Stimulated activated CD4-positive, alpha-beta T cell treated with anti-CD3 and anti-CD28 coated beads, Interleukin-1b, Interleukin-23, amount 100 ng/mL, for 1 hour (primary cell): ENCODE results near the gene GRAMD1B.

Experiments used
- DNase-seq, 2 donors: peaks; one replicate each; pipeline ENCODE4 v3.0.0-alpha.2; 2020; ENCODE audit warnings: low read depth in 2 of 2

The GRAMD1B gene

GRCh38 chr11:123475469-123475868 lies 45.4 kb downstream of the GRAMD1B start:
- DNase-seq, result no peak

- no peak for DNase-seq
These were observed 47.3 kb downstream of the GRAMD1B start for GRCh38 chr11:123477205-123477907.

GRCh38 chr11:123478352-123478987 lies 48.4 kb downstream of the GRAMD1B start:
- no peak for DNase-seq

- no peak for DNase-seq
These were observed 49.2 kb downstream of the GRAMD1B start for GRCh38 chr11:123479048-123479837.

GRCh38 chr11:123480290-123480815 lies 50.3 kb downstream of the GRAMD1B start:
- DNase-seq, result no peak

- DNase-seq, result no peak
These were observed 50.8 kb downstream of the GRAMD1B start for GRCh38 chr11:123480882-123481281.

GRCh38 chr11:123481640-123482039 lies 51.6 kb downstream of the GRAMD1B start:
- no peak for DNase-seq

GRCh38 chr11:123482218-123482617 lies 52.1 kb downstream of the GRAMD1B start:
- no peak for DNase-seq

GRCh38 chr11:123483058-123483457 lies 53.0 kb downstream of the GRAMD1B start:
- no peak for DNase-seq

GRCh38 chr11:123483466-123483865 lies 53.4 kb downstream of the GRAMD1B start:
- DNase-seq, result no peak

- no peak for DNase-seq
These were observed 54.4 kb downstream of the GRAMD1B start for GRCh38 chr11:123484448-123484847.

- no peak for DNase-seq
These were observed 57.2 kb downstream of the GRAMD1B start for GRCh38 chr11:123487157-123487744.

- DNase-seq, result no peak
These were observed 60.5 kb downstream of the GRAMD1B start for GRCh38 chr11:123490527-123490926.

GRCh38 chr11:123491241-123491640 lies 61.2 kb downstream of the GRAMD1B start:
- no peak for DNase-seq

GRCh38 chr11:123493349-123494063 lies 63.4 kb downstream of the GRAMD1B start:
- no peak for DNase-seq

GRCh38 chr11:123494195-123495050 lies 64.4 kb downstream of the GRAMD1B start:
- DNase-seq, result no peak

- no peak for DNase-seq
These were observed 74.3 kb downstream of the GRAMD1B start for GRCh38 chr11:123504401-123504800.

GRCh38 chr11:123505546-123506299 lies 75.7 kb downstream of the GRAMD1B start:
- no peak for DNase-seq

- no peak for DNase-seq
These were observed 77.0 kb downstream of the GRAMD1B start for GRCh38 chr11:123507043-123507442.
